Muscle of leg (tissue), 11 donors: ENCODE data around the gene HOTAIR. TPM values are rescaled to one million over a fixed set of nuclear protein-coding genes. Genes with fewer than 3 reads are reported as not detected.

ENCODE experiments used
- DNase-seq: peaks from one replicate; pipeline ENCODE4 v3.0.0; 2013
- H3K27ac ChIP-seq: one replicate; pipeline ENCODE4 v1.5.1; 2013; ENCODE audit warnings: mild to moderate bottlenecking, low read length, control low read depth
- H3K27me3 ChIP-seq: one replicate; pipeline ENCODE4 v1.6.1; 2013; ENCODE audit warnings: low read length; ENCODE audit not compliant: control insufficient read depth, insufficient read depth
- H3K36me3 ChIP-seq: one replicate; pipeline ENCODE4 v1.6.1; 2013; ENCODE audit warnings: low read length; ENCODE audit not compliant: control insufficient read depth, insufficient read depth
- H3K4me1 ChIP-seq: one replicate; pipeline ENCODE4 v1.6.1; 2013; ENCODE audit warnings: low read length; ENCODE audit not compliant: control insufficient read depth, insufficient read depth
- H3K4me3 ChIP-seq: one replicate; pipeline ENCODE4 v1.5.1; 2013; ENCODE audit warnings: low read length, control low read depth
- H3K9me3 ChIP-seq: replicated peaks from 2 replicates; pipeline ENCODE4 v1.6.1; 2013; ENCODE audit warnings: low read depth, low read length; ENCODE audit not compliant: control insufficient read depth
- WGBS: methylation state at CpG from one replicate; pipeline ENCODE4 v1.1.5; 2013; ENCODE audit warnings: missing lambda C conversion rate; ENCODE audit not compliant: insufficient coverage; 5-methylcytosine and 5-hydroxymethylcytosine counted together
- polyA plus RNA-seq, 8 donors: library from polyadenylated mRNA; unstranded; fragments of 120-200 nt; gene quantifications; one replicate each; pipeline versions ENCODE4 v1.2.1 to v1.2.3, GENCODE V29; 2013; ENCODE audit warnings: inconsistent platforms in 1 of 8, low replicate concordance in 1 of 8; ENCODE audit not compliant: insufficient read length in 8 of 8, insufficient read depth in 1 of 8
- total RNA-seq: library from RNA; stranded (reverse); fragments of 120-200 nt; gene quantifications from one replicate; pipeline ENCODE4 v1.2.4, GENCODE V29; 2013

HOTAIR gene
- total and polyA plus RNA-seq, 9 donors = 1.8 to 13.2 (median 3.2) TPM

- no peaks in the 10 kb centered on the region for H3K36me3 ChIP-seq
- no peaks in the 10 kb centered on the region for H3K9me3 ChIP-seq
- H3K27me3 ChIP-seq = peaks cover 80% of the 10 kb centered on the region
- H3K27ac ChIP-seq = peak overlapping the region; percentile 99
- H3K4me3 ChIP-seq = peak overlapping the region; percentile 81
- DNase-seq = peak; percentile 74
- peaks cover 85% of the 10 kb centered on the region for H3K4me1 ChIP-seq
- 3% methylated on average over 19 of the region's 19 CpGs for WGBS
Observed at GRCh38 chr12:53994009-53994263, 19.2 kb upstream of the HOTAIR start.

- Histone ChIP-seq H3K4me3 (peak overlapping the region; percentile 81), H3K27me3 (peaks cover 80% of the 10 kb centered on the region), H3K27ac (peak overlapping the region; percentile 99), H3K36me3 (no peaks in the 10 kb centered on the region), H3K9me3 (no peaks in the 10 kb centered on the region), H3K4me1 (peaks cover 85% of the 10 kb centered on the region)
- 32% methylated on average over 6 of the region's 18 CpGs for WGBS
- DNase-seq = peak; percentile 78
Observed at GRCh38 chr12:53993162-53994008, 18.6 kb upstream of the HOTAIR start.

GRCh38 chr12:53992377-53992889 lies 17.7 kb upstream of the HOTAIR start:
- no peaks in the 10 kb centered on the region for H3K9me3 ChIP-seq
- H3K27ac ChIP-seq = peak overlapping the region; percentile 99
- peaks cover 77% of the 10 kb centered on the region for H3K27me3 ChIP-seq
- H3K36me3 ChIP-seq = no peaks in the 10 kb centered on the region
- WGBS = 38% methylated on average over 1 of the region's 7 CpGs
- DNase-seq = peak; percentile 53
- no peak overlapping the region for H3K4me3 ChIP-seq
- peaks cover 85% of the 10 kb centered on the region for H3K4me1 ChIP-seq

GRCh38 chr12:53991077-53991460 lies 16.3 kb upstream of the HOTAIR start:
- H3K36me3 ChIP-seq = no peaks in the 10 kb centered on the region
- peaks cover 76% of the 10 kb centered on the region for H3K27me3 ChIP-seq
- peak overlapping the region; percentile 21 for H3K4me3 ChIP-seq
- H3K27ac ChIP-seq = peak overlapping the region; percentile 99
- 7% methylated on average over 8 of the region's 8 CpGs for WGBS
- peaks cover 79% of the 10 kb centered on the region for H3K4me1 ChIP-seq
- H3K9me3 ChIP-seq = no peaks in the 10 kb centered on the region
- peak; percentile 88 for DNase-seq

GRCh38 chr12:53990311-53991076 lies 15.7 kb upstream of the HOTAIR start:
- peak overlapping the region; percentile 99 for H3K27ac ChIP-seq
- H3K27me3 ChIP-seq = peaks cover 76% of the 10 kb centered on the region

GRCh38 chr12:53989227-53990113 lies 14.7 kb upstream of the HOTAIR start:
- H3K36me3 ChIP-seq = no peaks in the 10 kb centered on the region
- H3K27me3 ChIP-seq = peaks cover 72% of the 10 kb centered on the region
- peak overlapping the region; percentile 34 for H3K4me3 ChIP-seq
- H3K27ac ChIP-seq = peak overlapping the region; percentile 99
- no peaks in the 10 kb centered on the region for H3K9me3 ChIP-seq
- peak; percentile 92 for DNase-seq
- WGBS = 3% methylated on average over 8 of the region's 28 CpGs
- peaks cover 73% of the 10 kb centered on the region for H3K4me1 ChIP-seq

More at GRCh38 chr12:53990311-53991076, 15.7 kb upstream of the HOTAIR start:
- 24% methylated on average over 15 of the region's 27 CpGs for WGBS
- Histone ChIP-seq H3K4me3 (peak overlapping the region; percentile 21), H3K4me1 (peaks cover 79% of the 10 kb centered on the region), H3K36me3 (no peaks in the 10 kb centered on the region), H3K9me3 (no peaks in the 10 kb centered on the region)
- peak; percentile 41 for DNase-seq

- H3K27ac ChIP-seq = peak overlapping the region; percentile 99
- no peaks in the 10 kb centered on the region for H3K36me3 ChIP-seq
- H3K4me1 ChIP-seq = peaks cover 74% of the 10 kb centered on the region
- H3K4me3 ChIP-seq = peak overlapping the region; percentile 3
- DNase-seq = peak; percentile 80
- H3K9me3 ChIP-seq = no peaks in the 10 kb centered on the region
- H3K27me3 ChIP-seq = peaks cover 69% of the 10 kb centered on the region
- WGBS = no CpG with 5 or more reads among the region's 5 CpGs
Observed at GRCh38 chr12:53988541-53989226, 13.9 kb upstream of the HOTAIR start.

GRCh38 chr12:53987787-53988230 lies 13.1 kb upstream of the HOTAIR start:
- H3K27ac ChIP-seq = peak overlapping the region; percentile 99
- no peaks in the 10 kb centered on the region for H3K36me3 ChIP-seq
- no peak for DNase-seq
- peak overlapping the region; percentile 75 for H3K4me3 ChIP-seq
- no peaks in the 10 kb centered on the region for H3K9me3 ChIP-seq
- peaks cover 71% of the 10 kb centered on the region for H3K27me3 ChIP-seq
- WGBS = no CpG with 5 or more reads among the region's 4 CpGs
- H3K4me1 ChIP-seq = peaks cover 73% of the 10 kb centered on the region

- H3K9me3 ChIP-seq = no peaks in the 10 kb centered on the region
- DNase-seq = no peak
- H3K27ac ChIP-seq = peak overlapping the region; percentile 99
- H3K4me1 ChIP-seq = peaks cover 71% of the 10 kb centered on the region
- H3K27me3 ChIP-seq = peaks cover 74% of the 10 kb centered on the region
- peak overlapping the region; percentile 75 for H3K4me3 ChIP-seq
- no peaks in the 10 kb centered on the region for H3K36me3 ChIP-seq
- WGBS = 3% methylated on average over 6 of the region's 21 CpGs
Observed at GRCh38 chr12:53986686-53987483, 12.1 kb upstream of the HOTAIR start.
